ENCODE data around the gene CRYBB1. TPM values are rescaled to one million over a fixed set of nuclear protein-coding genes. Genes with fewer than 3 reads are reported as not detected.
A peak's percentile ranks its signal among the peaks of the same experiment; 100 is the strongest.

The CRYBB1 gene
- total RNA-seq (under 1 TPM; 0.34 to 0.57 TPM), polyA plus RNA-seq (1 to 10 TPM in 1 of 2 donors, under 1 TPM in 1; 0.14 to 1.1 TPM)
- long read RNA-seq, donor 1 = 0 reads
- long read RNA-seq, donor 2 = 0 reads
- long read RNA-seq, donor 3 = 0 reads
- long read RNA-seq, donor 4 = 0 reads
- long read RNA-seq, donor 5 = 0 reads

DNA sequence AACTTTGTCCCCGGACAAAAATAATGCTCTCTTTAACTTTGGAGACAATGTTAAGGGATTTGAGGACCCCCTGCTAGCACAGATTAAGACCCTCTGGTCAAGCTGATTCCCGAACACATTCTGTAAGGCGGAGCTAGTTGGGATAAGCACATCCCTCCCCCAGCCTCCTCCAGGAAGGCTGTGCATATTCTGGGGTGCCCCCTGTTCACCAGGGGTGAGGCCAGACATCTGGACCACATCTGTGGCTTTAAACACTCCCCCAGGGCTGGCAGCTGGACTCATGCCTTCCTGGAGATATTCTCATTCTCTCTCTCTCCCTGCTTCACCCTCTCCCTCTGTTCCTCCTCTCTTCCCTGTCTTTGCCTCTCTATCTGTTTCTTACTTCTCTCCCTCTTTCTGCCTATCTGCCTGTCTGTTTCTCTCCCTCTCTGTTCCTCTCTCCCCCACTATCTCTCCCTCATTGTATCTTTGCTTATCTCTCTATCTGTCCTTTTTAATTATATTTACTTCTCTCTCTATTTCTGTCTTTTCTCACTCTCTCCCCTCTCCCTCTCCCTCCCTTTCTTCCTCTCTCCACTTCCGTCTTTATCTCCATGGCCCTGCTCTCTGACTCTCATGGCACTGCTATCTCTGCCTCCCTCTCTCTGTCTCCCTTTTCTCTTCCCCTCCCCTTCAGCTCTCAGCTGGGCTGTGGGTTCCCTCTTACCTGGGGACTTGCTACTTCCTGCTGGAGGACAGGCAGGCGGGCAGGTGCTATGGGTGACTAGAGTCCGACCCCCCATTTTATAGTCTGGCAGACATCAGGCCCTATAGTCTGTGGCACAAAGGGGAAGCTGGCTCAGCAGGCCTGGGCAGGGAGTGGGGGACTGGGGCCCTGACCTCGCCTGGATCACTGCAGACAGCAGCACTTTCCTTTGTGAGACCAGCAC, at the start of gene CRYBB1:
TSS of gene CRYBB1 (minus strand) at position 757 of the 929 bp plus-strand sequence. CDS start 1,708 bp downstream, outside the sequence.
- DNase-seq = peak; percentile 33 to 38 (median 35)
- TF ChIP-seq, protein P1, sequence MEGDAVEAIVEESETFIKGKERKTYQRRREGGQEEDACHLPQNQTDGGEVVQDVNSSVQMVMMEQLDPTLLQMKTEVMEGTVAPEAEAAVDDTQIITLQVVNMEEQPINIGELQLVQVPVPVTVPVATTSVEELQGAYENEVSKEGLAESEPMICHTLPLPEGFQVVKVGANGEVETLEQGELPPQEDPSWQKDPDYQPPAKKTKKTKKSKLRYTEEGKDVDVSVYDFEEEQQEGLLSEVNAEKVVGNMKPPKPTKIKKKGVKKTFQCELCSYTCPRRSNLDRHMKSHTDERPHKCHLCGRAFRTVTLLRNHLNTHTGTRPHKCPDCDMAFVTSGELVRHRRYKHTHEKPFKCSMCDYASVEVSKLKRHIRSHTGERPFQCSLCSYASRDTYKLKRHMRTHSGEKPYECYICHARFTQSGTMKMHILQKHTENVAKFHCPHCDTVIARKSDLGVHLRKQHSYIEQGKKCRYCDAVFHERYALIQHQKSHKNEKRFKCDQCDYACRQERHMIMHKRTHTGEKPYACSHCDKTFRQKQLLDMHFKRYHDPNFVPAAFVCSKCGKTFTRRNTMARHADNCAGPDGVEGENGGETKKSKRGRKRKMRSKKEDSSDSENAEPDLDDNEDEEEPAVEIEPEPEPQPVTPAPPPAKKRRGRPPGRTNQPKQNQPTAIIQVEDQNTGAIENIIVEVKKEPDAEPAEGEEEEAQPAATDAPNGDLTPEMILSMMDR (IDR thresholded peaks at IDR 0.05; ENCODE audit: control extremely low read depth, extremely low read depth) = no peak
- Histone ChIP-seq H3K4me3 (no peak within 1 kb of the TSS), H3K4me1 (ENCODE audit: control insufficient read depth in 5 of 5, insufficient read depth in 5 of 5, low read length in 5 of 5) (peaks cover 0 to 25% (median 9%) of the 10 kb centered on the region in 5 donors), H3K27me3 (ENCODE audit: control insufficient read depth in 3 of 3, insufficient read depth in 3 of 3, low read length in 2 of 3) (peaks cover 0 to 8% (median 5%) of the 10 kb centered on the region in 3 donors), H3K9ac (ENCODE audit: insufficient read depth in 1 of 2, low read length in 2 of 2) (no peak within 1 kb of the TSS), H3K9me3 (ENCODE audit: control insufficient read depth in 4 of 4, insufficient read depth in 3 of 4, low read length in 3 of 4) (no peaks in the 10 kb centered on the region), H3K36me3 (ENCODE audit: control insufficient read depth in 4 of 4, insufficient read depth in 4 of 4, low read length in 4 of 4) (no peaks in the 10 kb centered on the region), H3K27ac (ENCODE audit: low read depth in 1 of 2, low read length in 1 of 2) (no peak within 1 kb of the TSS)
- ATAC-seq (ENCODE audit: insufficient read depth, low FRiP score) = no peak
- WGBS, 2 donors = 53 to 59% methylated on average over 7 of the region's 7 CpGs

DNA sequence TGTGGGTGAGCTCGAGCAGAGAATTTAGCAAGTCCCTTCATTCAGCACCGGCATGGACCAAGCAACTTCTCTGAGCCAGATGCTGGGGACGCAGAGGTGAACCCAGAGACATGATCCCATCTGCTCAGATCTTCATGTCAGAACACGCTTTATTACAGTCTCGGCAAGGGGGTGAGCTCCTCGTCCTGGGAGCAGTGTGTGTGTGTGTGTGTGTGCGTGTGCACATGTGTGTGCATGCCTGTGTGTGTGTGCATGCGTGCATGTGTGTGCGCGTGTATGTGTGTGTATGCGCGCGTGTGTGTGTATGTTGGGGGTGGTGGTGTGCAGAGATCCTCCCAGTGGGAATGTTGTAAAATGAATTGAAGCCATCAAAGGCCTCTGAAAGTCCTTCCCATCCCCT, 49.3 kb upstream of the CRYBB1 start:
- no peak for ATAC-seq (ENCODE audit: insufficient read depth, low FRiP score)

DNA sequence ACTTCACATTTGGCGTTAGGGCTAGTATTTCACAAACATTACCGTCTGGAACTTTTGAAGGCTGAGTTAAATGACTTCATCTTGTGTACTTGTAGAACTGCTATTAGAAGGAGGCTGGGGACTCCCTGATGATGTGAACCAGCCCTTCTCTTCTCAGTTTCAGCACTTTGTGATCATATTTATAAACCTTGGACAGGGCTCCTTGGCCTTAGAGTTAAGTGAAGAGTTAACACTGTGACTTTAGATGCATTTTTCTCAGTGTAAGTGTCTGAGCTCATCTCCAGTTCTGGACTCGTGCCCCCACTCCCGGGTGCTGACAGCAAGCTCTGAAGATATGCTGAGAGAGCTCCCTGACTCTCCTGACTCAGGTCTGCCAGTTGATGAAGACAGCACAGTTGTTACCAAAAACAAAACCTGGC, 48.0 kb upstream of the CRYBB1 start:
- Histone ChIP-seq H3K36me3 (ENCODE audit: control insufficient read depth in 4 of 4, insufficient read depth in 4 of 4, low read length in 4 of 4) (no peaks in the 10 kb centered on the region), H3K27me3 (ENCODE audit: control insufficient read depth in 3 of 3, insufficient read depth in 3 of 3, low read length in 2 of 3) (peaks cover 0 to 21% (median 18%) of the 10 kb centered on the region in 3 donors), H3K9me3 (ENCODE audit: control insufficient read depth in 4 of 4, insufficient read depth in 3 of 4, low read length in 3 of 4) (no peaks in the 10 kb centered on the region), H3K9ac (ENCODE audit: insufficient read depth in 1 of 2, low read length in 2 of 2) (no peak overlapping the region), H3K4me1 (ENCODE audit: control insufficient read depth in 5 of 5, insufficient read depth in 5 of 5, low read length in 5 of 5) (no peaks in the 10 kb centered on the region), H3K4me3 (no peak overlapping the region), H3K27ac (ENCODE audit: low read depth in 1 of 2, low read length in 1 of 2) (no peak overlapping the region)
- ATAC-seq (ENCODE audit: insufficient read depth, low FRiP score) (no peak), DNase-seq (no peak)
- TF ChIP-seq, protein P1 (IDR thresholded peaks at IDR 0.05; ENCODE audit: control extremely low read depth, extremely low read depth) = no peak
- WGBS, 2 donors = 35 to 58% methylated on average over 4 of the region's 4 CpGs

More for the DNA sequence above, 49.3 kb upstream of the CRYBB1 start:
- Histone ChIP-seq H3K4me3 (no peak overlapping the region), H3K4me1 (ENCODE audit: control insufficient read depth in 5 of 5, insufficient read depth in 5 of 5, low read length in 5 of 5) (peaks cover 0 to 8% (median under 1%) of the 10 kb centered on the region in 5 donors), H3K27me3 (ENCODE audit: control insufficient read depth in 3 of 3, insufficient read depth in 3 of 3, low read length in 2 of 3) (peaks cover 0 to 11% (median 11%) of the 10 kb centered on the region in 3 donors), H3K9me3 (ENCODE audit: control insufficient read depth in 4 of 4, insufficient read depth in 3 of 4, low read length in 3 of 4) (no peaks in the 10 kb centered on the region), H3K36me3 (ENCODE audit: control insufficient read depth in 4 of 4, insufficient read depth in 4 of 4, low read length in 4 of 4) (no peaks in the 10 kb centered on the region), H3K27ac (ENCODE audit: low read depth in 1 of 2, low read length in 1 of 2) (no peak overlapping the region), H3K9ac (ENCODE audit: insufficient read depth in 1 of 2, low read length in 2 of 2) (no peak overlapping the region)
- DNase-seq = no peak
- TF ChIP-seq, protein P1 (IDR thresholded peaks at IDR 0.05; ENCODE audit: control extremely low read depth, extremely low read depth) = no peak
- WGBS, 2 donors = 89 to 90% methylated on average over 13 of the region's 13 CpGs
